GM23248 (cell line): ENCODE results near the gene PRPS1.

ENCODE experiments used
- EZH2 ChIP-seq: fragments of 200-600 bp; sonication (generic); IDR thresholded peaks from 2 replicates; pipeline ENCODE4 v1.6.1; 2018; ENCODE audit warnings: antibody characterized with exemption, mild to moderate bottlenecking; ENCODE audit not compliant: insufficient read depth, poor library complexity, severe bottlenecking
- EZH2phosphoT487 ChIP-seq: fragments of 200-600 bp; sonication (generic); IDR thresholded peaks from 2 replicates; pipeline ENCODE4 v1.6.1; 2018; ENCODE audit warnings: antibody characterized with exemption, moderate library complexity, mild to moderate bottlenecking, low read depth; ENCODE audit not compliant: insufficient read depth

GRCh38 chrX:107602694-107603239, 25.5 kb upstream of the PRPS1 start:
- TF ChIP-seq EZH2 (no peak), EZH2phosphoT487 (no peak)
